ENCODE measurements around the gene OR10S1. TPM values are rescaled to one million over a fixed set of nuclear protein-coding genes. Genes with fewer than 3 reads are reported as not detected.

Gene OR10S1
- not detected in 2 replicates for total RNA-seq

GRCh38 chr11:123977731-123978347 lies at the start of gene OR10S1:
OR10S1 (minus strand) TSS chr11:123977781; CDS start chr11:123977664, 117 bp downstream.

GRCh38 chr11:124026498-124026897 lies 48.9 kb upstream of the OR10S1 start, which contains the start of gene OR10G8:
OR10G8 (plus strand) TSS chr11:124026798; CDS start chr11:124029623, 2,825 bp downstream.

GRCh38 chr11:124012697-124013096 lies 35.1 kb upstream of the OR10S1 start, which contains the start of gene OR10G4:
OR10G4 (plus strand) TSS chr11:124012997; CDS start chr11:124015575, 2,578 bp downstream.

GRCh38 chr11:123995119-123995518 lies 17.5 kb upstream of the OR10S1 start, which contains the start of gene OR10G6:
OR10G6 (minus strand) TSS chr11:123995161; CDS start chr11:123995161, 0 bp downstream.

GRCh38 chr11:123943738-123944137 lies 33.8 kb downstream of the OR10S1 start, which contains the start of gene OR6T1:
OR6T1 (minus strand) TSS chr11:123943838; CDS start chr11:123943838, 0 bp downstream.

GRCh38 chr11:123939317-123939716 lies 38.3 kb downstream of the OR10S1 start, which contains the start of gene OR4D5:
OR4D5 (plus strand) TSS chr11:123939617; CDS start chr11:123939617, 0 bp downstream.

Other genes with a start within 250 kb of the OR10S1 start
- 11.4 and 14.5 TPM in 2 replicates for gene ZNF202, start 236.1 kb downstream of the OR10S1 start, total RNA-seq
- not detected in 2 replicates for gene OR6X1, start 223.3 kb downstream of the OR10S1 start, total RNA-seq
- not detected in 2 replicates for gene OR6M1, start 171.4 kb downstream of the OR10S1 start, total RNA-seq
- not detected in 2 replicates for gene TMEM225, start 92.1 kb downstream of the OR10S1 start, total RNA-seq
- gene OR8D4, start 75.6 kb downstream of the OR10S1 start, total RNA-seq, result under 0.01 TPM in 1 of 2 replicates, not detected in the other
- not detected in 2 replicates for gene OR4D5, start 38.2 kb downstream of the OR10S1 start, total RNA-seq
- not detected in 2 replicates for gene OR6T1, start 33.9 kb downstream of the OR10S1 start, total RNA-seq
- not detected in 2 replicates for gene OR10G6, start 17.4 kb upstream of the OR10S1 start, total RNA-seq
- 0.13 TPM in 1 of 2 replicates, not detected in the other for gene OR10G4, start 35.2 kb upstream of the OR10S1 start, total RNA-seq
- gene OR10G9, start 45.2 kb upstream of the OR10S1 start, total RNA-seq, result 0.14 TPM in 1 of 2 replicates, not detected in the other
- not detected in 2 replicates for gene OR10G8, start 49.0 kb upstream of the OR10S1 start, total RNA-seq
- not detected in 2 replicates for gene OR10G7, start 63.5 kb upstream of the OR10S1 start, total RNA-seq
- 14.9 and 18.2 TPM in 2 replicates for gene VWA5A, start 137.7 kb upstream of the OR10S1 start, total RNA-seq
- under 0.01 TPM in 1 of 2 replicates, not detected in the other for gene OR10D3, start 205.6 kb upstream of the OR10S1 start, total RNA-seq